K562 (cell line): Measurements from ENCODE around the gene CSTA. TPM values are rescaled to one million over a fixed set of nuclear protein-coding genes. Genes with fewer than 3 reads are reported as not detected.

Source experiments
- DPF2 ChIP-seq: fragments of 450-650 bp; IDR thresholded peaks from 2 replicates; pipeline ENCODE4 v1.6.1; 2016
- EZH2 ChIP-seq: IDR thresholded peaks from 2 replicates; pipeline ENCODE4 v1.6.1; 2012; ENCODE audit warnings: low read depth, mild to moderate bottlenecking, inconsistent platforms, low read length, borderline replicate concordance
- L3MBTL2 ChIP-seq: fragments of 450-650 bp; IDR thresholded peaks from 2 replicates; pipeline ENCODE4 v1.6.1; 2016; ENCODE audit warnings: mild to moderate bottlenecking, moderate library complexity
- ZNF224 ChIP-seq: sonication (generic); formaldehyde crosslinking; IDR thresholded peaks from 2 replicates; pipeline ENCODE4 v1.8.0; 2022; ENCODE audit warnings: mild to moderate bottlenecking, missing genetic modification reagents
- ZNF668 ChIP-seq: fragments of 250-450 bp; sonication (Bioruptor Pico); IDR thresholded peaks from 2 replicates; pipeline ENCODE4 v1.8.0; 2022; ENCODE audit warnings: mild to moderate bottlenecking, inconsistent platforms
- polyA plus RNA-seq, 8 experiments: library from polyadenylated mRNA; depleted of rRNA in 4 of 8; stranded (reverse) in 5 of 8; unstranded in 3 of 8; fragments of >200 nt; fragmentation: Nextera tagmentation in 2 of 8; fragmentation: Illumina TruSeq in 1 of 8; extraction: Ambion mirVana in 2 of 8; extraction: Trizol in 1 of 8; gene quantifications; 2 replicates each; pipeline versions ENCODE4 v1.2.1 to v1.2.3, GENCODE V29; 2011 to 2014; ENCODE audit warnings: inconsistent platforms in 1 of 8, missing spikeins in 1 of 8
- total RNA-seq, 7 experiments: library from RNA; depleted of rRNA in 6 of 7; stranded (reverse); fragments of >200 nt in 6 of 7; fragmentation: Illumina TruSeq in 2 of 7; extraction: Trizol in 2 of 7; gene quantifications; 2 replicates each; pipeline versions ENCODE4 v1.2.1 to v1.2.3, GENCODE V29; 2011 to 2021; ENCODE audit warnings: low replicate concordance in 1 of 7
- TF ChIP-seq, protein P1 (sequence below), 2 experiments: IDR thresholded peaks in 1 of 2; conservative IDR thresholded peaks in 1 of 2; 2 replicates each; pipeline ENCODE4 v1.6.1; 2016; ENCODE audit warnings: low read depth in 2 of 2, mild to moderate bottlenecking in 1 of 2, missing compliant biosample characterization in 1 of 2, missing genetic modification characterization in 1 of 2, moderate library complexity in 1 of 2
- TF ChIP-seq, protein P2 (sequence below): fragments of 450-650 bp; formaldehyde crosslinking; IDR thresholded peaks from 2 replicates; pipeline ENCODE4 v1.4.0; 2020; ENCODE audit warnings: mild to moderate bottlenecking

Gene CSTA
- total and polyA plus RNA-seq, 9 of the 15 experiments (the other 6 are each of a cell fraction or from before 2014, with no cell fraction given), result 0.11 to 3.1 (median 1.1) TPM

DNA sequence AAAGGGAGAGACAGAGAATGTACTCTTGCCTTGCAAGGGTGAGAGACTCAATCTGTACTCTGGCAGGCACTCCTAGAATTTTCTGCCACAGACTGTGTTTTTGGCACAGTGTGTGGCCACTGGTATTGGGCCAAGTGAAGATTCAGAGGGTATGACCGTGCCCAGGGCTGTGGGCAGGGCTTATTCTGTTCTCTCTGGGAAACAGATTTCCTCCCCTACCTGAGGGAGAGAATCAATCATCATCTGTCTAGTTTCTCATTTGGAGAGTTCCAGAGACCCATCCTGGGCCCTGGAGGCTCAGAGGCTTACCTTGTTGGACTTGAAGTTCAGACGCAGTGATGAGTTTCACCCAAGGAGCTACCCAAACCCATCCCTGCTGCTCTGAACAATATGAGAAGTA, 28.2 kb downstream of the CSTA start (continued):
- TF ChIP-seq L3MBTL2, result no peak
- TF ChIP-seq ZNF224 (CRISPR knock-in tag), result no peak
- TF ChIP-seq, protein P1, sequence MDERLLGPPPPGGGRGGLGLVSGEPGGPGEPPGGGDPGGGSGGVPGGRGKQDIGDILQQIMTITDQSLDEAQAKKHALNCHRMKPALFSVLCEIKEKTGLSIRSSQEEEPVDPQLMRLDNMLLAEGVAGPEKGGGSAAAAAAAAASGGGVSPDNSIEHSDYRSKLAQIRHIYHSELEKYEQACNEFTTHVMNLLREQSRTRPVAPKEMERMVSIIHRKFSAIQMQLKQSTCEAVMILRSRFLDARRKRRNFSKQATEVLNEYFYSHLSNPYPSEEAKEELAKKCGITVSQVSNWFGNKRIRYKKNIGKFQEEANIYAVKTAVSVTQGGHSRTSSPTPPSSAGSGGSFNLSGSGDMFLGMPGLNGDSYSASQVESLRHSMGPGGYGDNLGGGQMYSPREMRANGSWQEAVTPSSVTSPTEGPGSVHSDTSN (CRISPR knock-in tag; IDR thresholded peaks at IDR 0.05; ENCODE audit: low read depth), result no peak
- TF ChIP-seq, protein P1 (tag; conservative IDR thresholded peaks at IDR 0.05; ENCODE audit: low read depth), result no peak
- no peak for TF ChIP-seq DPF2
- TF ChIP-seq EZH2, result no peak
- TF ChIP-seq ZNF668 (CRISPR knock-in tag), result no peak
- TF ChIP-seq, protein P2, sequence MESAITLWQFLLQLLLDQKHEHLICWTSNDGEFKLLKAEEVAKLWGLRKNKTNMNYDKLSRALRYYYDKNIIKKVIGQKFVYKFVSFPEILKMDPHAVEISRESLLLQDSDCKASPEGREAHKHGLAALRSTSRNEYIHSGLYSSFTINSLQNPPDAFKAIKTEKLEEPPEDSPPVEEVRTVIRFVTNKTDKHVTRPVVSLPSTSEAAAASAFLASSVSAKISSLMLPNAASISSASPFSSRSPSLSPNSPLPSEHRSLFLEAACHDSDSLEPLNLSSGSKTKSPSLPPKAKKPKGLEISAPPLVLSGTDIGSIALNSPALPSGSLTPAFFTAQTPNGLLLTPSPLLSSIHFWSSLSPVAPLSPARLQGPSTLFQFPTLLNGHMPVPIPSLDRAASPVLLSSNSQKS, result no peak
